GM21390 (cell line): Measurements from ENCODE around the gene PCNX2.

ENCODE experiments used
- ATAC-seq: cut with Tn5 transposase; IDR thresholded peaks from one replicate; pipeline ENCODE4 v1.9.1; 2021; ENCODE audit not compliant: unreplicated experiment

The PCNX2 gene

GRCh38 chr1:233315718-233316301 is 20.3 kb upstream of the PCNX2 start:
- ATAC-seq, result no peak

DNA sequence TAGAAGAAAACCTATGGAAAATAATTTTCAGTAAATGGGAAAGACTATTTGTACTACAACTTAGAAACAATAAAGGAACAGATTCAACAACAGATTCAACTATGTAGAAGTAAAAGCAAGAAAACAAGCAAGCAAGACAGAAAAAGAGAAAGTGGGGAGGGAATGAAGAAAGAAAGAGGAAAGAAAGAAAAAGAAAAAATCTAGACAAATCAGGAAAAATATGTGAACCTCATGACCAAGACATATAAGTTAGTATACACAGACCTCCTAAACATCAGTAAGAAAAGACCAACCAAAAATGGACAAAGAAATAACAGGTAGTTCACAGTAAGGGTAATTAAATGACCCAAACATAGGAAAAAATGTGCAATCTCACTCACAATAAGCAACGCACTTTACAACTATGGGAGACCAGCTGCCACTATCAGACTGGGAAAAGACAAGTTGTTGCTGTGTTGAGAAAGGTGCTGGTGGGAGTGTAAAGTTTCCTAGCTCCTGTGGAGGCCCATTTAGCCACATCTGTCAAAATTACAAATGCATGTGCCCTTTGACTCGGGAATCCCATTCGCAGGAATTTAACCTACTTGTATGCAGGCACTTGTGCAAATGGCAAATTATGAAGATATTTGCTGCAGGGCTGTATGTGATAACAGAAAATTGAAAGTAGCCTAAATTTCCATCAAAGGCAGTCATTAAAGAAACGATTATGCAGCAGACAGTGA is 18.1 kb upstream of the PCNX2 start:
- no peak for ATAC-seq

DNA sequence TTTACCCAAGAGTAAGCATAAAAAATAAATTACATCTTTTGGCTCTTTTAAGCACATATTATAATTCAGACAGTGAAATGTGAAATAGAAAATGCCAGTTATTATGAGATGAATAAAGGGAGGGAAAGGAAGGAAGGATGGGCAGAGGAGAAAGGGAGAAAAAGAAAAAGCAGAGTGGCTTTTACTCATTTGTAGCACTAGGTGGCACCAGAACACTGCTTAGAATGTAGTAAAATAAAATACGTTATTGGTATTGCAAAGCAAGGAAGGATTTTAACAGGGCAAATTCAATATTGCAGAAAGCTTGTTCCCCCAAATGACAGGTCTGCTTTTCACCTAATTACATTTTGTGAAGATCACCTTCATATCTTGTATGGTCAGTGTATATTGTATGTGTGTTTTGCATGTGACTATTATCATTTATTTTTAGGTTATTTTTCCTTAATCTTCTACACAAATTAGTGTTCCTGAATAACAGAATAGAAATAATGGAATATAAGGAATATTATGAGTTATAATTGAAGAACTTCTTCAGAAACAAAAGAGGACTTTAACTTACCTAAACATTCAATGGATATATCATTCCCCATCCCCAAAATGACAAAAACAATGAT is 9.1 kb upstream of the PCNX2 start:
- peak; percentile 53 for ATAC-seq

- ATAC-seq, result no peak
Measured at GRCh38 chr1:233300326-233300725, 4.8 kb upstream of the PCNX2 start.

- no peak for ATAC-seq
Measured at GRCh38 chr1:233299450-233299849, 3.9 kb upstream of the PCNX2 start.

DNA sequence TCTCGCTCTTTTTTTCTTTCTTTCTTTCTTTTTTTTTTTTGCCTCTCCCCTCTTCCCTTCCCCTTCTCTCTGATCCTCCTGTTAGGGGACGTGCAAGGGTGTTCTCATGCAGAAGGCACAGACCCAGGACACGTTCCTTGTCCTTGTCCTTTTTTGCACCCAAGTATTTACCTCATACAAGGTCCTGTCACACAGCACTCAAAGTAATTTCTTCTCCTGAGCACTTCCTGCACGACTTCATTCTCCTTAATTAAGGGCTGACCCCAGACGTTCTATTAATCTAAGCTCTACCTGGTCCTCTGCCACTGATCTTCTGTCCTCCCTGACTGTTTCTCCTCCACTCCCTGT is 424 bp upstream of the PCNX2 start:
- ATAC-seq, result no peak

DNA sequence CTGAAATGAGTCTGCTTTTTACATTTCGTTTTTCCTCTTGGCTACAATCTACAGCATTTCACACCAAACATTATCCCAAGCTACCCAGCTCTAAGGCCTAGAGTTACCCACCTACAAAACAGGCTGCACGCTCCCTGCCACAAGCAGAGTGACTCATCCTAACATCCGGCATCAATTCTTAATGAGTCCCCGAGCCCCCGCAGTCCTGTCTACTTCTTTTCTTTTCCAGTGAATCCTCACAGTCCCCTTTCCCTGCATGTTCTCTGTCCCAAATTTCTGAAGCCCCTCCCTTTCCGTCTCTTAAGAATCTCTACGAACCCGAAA is 650 bp downstream of the PCNX2 start:
- peak; percentile 40 for ATAC-seq

GRCh38 chr1:233293556-233294446 is 1.7 kb downstream of the PCNX2 start:
- no peak for ATAC-seq

- no peak for ATAC-seq
Measured at GRCh38 chr1:233290396-233291034, 5.0 kb downstream of the PCNX2 start.

DNA sequence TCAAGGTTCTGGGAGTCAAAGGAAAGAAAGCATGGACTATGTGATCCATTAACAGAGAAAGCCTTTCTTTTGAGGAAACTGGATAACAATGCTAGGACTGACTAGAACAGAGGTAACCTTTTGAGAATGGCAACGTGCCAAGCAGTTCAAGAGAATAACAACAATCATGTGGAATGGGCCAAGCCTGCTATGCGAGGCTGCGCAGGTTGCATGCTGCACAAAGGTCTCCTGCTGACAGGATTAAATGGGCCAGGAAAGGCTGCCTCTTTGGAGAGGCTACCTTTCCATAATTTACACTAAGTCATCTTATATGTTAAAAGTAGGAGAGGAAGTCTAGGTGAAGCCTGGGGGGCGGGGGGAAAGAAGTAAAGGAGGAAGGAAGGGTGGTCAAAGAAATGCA is 5.8 kb downstream of the PCNX2 start:
- ATAC-seq, result no peak

GRCh38 chr1:233282582-233282886 is 13.0 kb downstream of the PCNX2 start:
- no peak for ATAC-seq

- peak; percentile 98 for ATAC-seq
Measured at GRCh38 chr1:233281711-233282581, 13.6 kb downstream of the PCNX2 start.

DNA sequence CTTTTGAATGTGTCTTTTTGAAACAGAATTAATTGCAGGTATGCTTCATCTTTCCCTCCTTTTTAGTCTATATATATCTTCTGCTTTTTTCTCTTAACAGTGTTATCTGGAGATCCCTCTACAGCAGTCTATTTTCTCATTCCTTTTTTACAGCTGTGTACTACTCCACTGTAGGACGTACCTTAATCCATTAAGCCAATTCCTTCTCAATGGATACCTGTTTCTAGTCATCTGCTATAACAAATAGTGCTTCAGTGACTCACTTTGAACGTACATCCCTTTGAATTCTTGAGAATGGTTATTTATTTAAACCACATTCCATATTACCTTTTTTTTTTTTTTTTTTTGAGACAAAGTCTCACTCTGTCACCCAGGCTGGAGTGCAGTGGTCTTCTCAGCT is 15.6 kb downstream of the PCNX2 start:
- no peak for ATAC-seq

DNA sequence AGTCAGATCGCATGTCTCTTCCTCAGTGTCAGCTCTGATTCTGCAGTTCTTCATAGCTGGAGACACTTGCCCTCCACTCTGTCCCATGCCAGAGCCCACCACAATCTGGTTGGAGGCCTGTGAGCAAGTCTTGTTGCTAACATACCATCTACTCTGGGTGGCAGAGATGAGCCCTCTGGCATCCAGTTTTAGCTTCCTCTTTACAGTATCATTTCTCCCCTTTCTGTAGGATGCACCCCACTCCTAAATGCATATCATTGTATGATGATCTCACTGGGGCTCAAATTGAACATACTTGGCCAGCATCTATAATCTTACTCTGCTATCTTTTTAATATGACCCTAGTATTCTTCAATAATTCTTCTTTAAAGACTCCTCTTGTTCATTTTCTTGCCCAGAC is 16.9 kb downstream of the PCNX2 start:
- no peak for ATAC-seq

- no peak for ATAC-seq
Measured at GRCh38 chr1:233277637-233278606, 17.6 kb downstream of the PCNX2 start.

GRCh38 chr1:233269656-233270055 is 25.9 kb downstream of the PCNX2 start:
- no peak for ATAC-seq

- no peak for ATAC-seq
Measured at GRCh38 chr1:233268389-233269022, 27.0 kb downstream of the PCNX2 start.

GRCh38 chr1:233261695-233262094 is 33.8 kb downstream of the PCNX2 start:
- no peak for ATAC-seq

DNA sequence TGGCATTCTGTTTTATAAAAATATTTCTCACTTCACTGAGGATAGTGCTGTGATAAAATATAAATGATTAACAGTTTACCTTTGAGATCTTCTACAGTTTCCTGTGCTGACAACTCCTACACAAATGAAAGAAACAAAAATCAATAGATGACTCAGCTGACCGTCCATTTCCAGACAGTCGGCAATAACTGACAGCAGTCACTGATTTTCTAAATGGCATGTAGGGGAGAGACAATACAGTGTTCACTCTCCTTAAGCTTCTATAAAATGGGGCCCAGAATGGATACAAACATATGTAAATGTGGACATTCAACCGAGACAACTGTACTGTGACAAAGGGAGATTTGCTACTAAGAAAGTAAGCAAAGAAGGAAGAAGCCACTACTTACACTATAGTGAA is 34.3 kb downstream of the PCNX2 start:
- peak; percentile 98 for ATAC-seq
